ENCODE results near the gene ATP8B4.
"Not testable (repeated sequence)": the region's sequence is repeated elsewhere in the genome, so short reads cannot be mapped to it uniquely, and the experiment has no call there.

Gene ATP8B4, protein sequence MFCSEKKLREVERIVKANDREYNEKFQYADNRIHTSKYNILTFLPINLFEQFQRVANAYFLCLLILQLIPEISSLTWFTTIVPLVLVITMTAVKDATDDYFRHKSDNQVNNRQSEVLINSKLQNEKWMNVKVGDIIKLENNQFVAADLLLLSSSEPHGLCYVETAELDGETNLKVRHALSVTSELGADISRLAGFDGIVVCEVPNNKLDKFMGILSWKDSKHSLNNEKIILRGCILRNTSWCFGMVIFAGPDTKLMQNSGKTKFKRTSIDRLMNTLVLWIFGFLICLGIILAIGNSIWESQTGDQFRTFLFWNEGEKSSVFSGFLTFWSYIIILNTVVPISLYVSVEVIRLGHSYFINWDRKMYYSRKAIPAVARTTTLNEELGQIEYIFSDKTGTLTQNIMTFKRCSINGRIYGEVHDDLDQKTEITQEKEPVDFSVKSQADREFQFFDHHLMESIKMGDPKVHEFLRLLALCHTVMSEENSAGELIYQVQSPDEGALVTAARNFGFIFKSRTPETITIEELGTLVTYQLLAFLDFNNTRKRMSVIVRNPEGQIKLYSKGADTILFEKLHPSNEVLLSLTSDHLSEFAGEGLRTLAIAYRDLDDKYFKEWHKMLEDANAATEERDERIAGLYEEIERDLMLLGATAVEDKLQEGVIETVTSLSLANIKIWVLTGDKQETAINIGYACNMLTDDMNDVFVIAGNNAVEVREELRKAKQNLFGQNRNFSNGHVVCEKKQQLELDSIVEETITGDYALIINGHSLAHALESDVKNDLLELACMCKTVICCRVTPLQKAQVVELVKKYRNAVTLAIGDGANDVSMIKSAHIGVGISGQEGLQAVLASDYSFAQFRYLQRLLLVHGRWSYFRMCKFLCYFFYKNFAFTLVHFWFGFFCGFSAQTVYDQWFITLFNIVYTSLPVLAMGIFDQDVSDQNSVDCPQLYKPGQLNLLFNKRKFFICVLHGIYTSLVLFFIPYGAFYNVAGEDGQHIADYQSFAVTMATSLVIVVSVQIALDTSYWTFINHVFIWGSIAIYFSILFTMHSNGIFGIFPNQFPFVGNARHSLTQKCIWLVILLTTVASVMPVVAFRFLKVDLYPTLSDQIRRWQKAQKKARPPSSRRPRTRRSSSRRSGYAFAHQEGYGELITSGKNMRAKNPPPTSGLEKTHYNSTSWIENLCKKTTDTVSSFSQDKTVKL

GRCh38 chr15:50119063-50120040, at the start of gene ATP8B4:
TSS of gene ATP8B4 (minus strand) at chr15:50119233. CDS start at chr15:50106966, 12,267 bp downstream.
- no peak for DNase-seq

DNA sequence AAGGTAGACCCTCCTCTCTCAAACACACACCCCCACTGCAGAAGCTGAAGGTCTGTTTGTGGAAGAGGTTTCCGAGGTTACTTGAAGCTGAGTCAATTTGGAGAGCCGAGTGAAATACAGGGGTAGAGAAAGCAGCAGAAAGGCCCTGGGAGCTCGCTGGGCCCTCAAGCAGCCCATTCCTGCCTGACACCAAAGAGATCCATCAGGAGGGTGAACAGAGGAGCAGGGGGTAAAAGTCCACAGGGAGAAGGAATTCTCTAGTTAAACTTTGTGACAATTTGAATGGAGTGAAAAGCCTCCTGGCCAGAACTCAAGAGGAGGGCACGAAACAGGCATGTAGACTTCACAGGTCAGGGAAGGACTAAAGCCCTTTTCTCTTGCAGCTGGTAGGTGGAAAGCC, 49.3 kb upstream of the ATP8B4 start:
- DNase-seq, result no peak

DNA sequence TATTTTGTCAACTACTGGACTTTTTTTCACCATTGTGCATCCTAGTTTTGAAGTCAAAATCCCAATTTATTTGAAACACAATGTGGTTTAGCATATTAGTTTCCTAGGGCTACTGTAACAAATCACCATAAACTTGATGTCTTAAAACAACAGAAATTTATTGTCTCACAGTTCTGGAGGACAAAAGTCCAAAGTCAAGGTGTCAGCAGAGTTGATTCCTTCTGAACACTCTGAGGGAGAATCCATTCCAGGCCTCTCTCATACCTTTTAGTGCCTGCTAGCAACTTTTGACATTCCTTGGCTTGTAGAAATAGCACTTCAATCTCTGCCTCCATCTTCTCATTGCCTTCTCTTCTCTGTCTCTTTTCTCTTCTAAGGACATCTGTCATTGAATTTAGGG, 48.1 kb upstream of the ATP8B4 start:
- DNase-seq, result no peak

GRCh38 chr15:50166216-50166615, 47.2 kb upstream of the ATP8B4 start:
- DNase-seq, result no peak

GRCh38 chr15:50164458-50164857, 45.4 kb upstream of the ATP8B4 start:
- no peak for DNase-seq

GRCh38 chr15:50163719-50164410, 44.8 kb upstream of the ATP8B4 start:
- DNase-seq, result peak; percentile 40 to 43

DNA sequence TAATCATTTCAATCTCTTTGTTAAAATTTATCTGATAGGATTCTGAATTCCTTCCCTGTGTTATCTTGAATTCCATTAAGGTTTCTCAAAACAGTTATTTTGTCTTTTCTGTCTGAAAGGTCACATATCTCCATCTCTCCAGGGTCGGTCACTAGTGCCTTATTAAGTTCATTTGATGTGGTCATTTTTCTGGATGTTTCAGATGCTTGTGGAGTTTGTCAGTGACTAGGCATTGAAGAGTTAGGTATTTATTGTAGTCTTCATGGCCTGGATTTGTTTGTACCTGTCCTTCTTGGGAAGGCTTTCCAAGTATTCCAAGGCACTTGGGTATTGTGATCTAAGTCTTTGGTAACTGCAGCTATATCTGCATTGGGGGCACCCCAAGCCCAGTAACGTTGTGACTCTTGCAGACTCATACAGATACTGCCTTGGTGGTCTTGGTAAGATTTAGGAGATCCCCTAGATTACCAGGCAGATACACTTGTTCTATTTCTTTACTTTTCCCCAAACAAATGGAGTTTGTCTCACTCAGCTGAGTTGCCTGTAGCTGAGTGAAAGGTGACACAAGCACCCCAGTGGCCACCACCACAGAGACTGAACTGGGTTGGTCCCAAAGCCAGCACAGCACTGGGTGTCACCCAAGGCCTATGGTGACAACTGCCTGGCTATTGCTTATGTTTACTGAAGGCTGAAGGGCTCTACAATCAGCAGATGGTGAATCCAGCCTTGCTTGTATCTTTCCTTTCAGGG, 44.1 kb upstream of the ATP8B4 start:
- no peak for DNase-seq

DNA sequence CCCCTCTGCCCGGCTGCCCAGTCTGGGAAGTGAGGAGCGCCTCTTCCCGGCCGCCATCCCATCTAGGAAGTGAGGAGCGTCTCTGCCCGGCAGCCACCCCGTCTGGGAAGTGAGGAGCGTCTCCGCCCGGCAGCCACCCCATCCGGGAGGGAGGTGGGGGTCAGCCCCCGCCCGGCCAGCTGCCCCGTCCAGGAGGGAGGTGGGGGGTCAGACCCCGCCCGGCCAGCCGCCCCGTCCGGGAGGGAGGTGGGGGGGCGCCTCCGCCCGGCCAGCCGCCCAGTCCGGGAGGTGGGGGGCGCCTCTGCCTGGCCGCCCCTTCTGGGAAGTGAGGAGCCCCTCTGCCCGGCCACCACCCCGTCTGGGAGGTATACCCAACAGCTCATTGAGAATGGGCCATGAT, 39.2 kb upstream of the ATP8B4 start:
- DNase-seq, result not testable (repeated sequence)

DNA sequence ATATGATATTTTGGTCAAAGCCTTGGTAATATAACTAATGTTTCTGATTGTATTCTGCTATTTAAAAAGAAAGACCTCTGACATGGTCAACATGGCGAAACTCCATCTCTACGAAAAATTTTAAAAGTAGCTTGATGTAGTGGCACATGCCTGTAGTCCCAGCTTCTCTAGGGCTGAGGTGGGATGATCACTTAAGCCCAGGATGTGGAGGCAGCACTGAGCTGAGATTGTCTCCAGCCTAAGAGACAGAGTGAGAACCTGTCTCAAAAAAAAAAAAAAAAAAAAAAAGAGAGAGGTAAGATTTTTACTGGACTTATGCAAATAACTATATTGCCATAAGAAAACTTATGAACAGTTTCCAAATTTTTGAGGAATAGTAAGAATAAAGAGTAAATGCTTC, 32.4 kb upstream of the ATP8B4 start:
- DNase-seq, result no peak

GRCh38 chr15:50150851-50151250, 31.8 kb upstream of the ATP8B4 start:
- DNase-seq, result no peak

DNA sequence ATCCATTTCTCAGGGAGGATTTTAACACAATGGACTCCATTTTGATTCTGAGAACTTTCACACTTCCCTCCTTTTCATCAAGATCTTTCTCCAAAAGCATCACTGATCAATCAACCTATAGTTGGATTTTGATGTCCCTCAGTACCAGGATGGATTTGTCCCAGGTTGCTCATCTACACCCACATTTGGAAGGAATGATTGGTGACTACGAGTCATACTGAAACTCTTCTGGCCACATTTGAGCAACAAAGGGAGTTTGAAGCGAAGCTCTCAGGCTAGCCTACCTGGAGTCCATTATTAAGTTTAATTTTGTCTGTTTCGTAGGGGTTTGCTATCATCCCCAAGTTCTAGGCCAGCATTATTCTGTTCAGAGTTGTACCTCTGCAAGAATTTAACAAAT, 31.3 kb upstream of the ATP8B4 start:
- DNase-seq, result no peak

DNA sequence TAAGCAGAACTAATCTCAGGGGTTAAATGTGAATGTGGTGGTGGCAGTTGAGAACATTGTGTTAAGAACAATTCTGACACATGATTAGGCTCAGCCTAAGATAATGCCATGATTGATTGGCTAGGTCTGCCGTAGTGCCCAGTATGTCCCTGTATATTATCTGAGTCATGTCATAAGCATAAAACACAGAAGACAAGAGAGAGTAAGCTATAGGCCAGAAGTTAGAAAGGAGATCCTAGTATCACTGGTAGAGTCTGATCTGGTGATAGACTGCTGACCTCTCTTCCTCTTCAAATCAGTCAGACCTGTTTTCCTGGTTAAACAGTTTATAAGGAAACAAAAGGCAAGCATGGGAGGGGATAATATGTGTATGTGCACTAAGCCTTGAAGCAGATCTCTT, 30.1 kb upstream of the ATP8B4 start:
- no peak for DNase-seq

- DNase-seq, result no peak
Measured at GRCh38 chr15:50148362-50148963, 29.4 kb upstream of the ATP8B4 start.

GRCh38 chr15:50146632-50147031, 27.6 kb upstream of the ATP8B4 start:
- peak; percentile 41 to 42 for DNase-seq

- peak; percentile 61 to 84 for DNase-seq
Measured at GRCh38 chr15:50145451-50145872, 26.4 kb upstream of the ATP8B4 start.

DNA sequence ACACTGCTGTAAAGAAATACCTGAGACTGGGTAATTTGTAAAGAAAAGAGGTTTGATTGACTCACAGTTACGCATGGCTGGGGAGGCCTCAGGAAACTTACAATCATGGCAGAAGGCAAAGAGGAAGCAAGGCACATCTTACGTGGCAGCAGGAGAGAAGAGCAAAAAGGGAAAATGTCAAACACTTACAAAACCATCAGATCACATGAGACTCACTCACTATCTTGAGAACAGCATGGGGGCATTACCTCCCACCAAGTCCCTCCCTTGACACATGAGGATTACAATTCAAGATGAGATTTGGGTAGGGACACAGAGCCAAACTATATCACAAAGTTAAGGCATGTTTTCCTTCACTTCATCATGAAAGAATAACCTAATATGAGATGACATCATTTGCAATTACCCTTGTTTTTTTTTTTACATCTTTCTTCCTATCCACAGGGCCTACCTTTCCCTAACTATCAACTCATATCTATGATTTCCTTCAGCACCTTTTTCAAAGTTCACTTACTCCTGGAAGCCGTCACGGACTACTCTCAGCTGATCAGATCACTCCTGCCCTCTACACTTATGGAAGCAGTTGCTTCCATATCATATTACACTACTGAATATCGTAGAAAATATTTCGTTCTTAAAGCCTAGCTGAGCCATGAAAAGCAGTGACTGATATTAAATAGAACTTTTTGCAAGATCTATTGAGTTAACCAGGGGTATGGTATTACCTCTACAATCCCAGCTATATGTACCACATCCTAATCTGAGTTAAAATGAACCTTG, 25.5 kb upstream of the ATP8B4 start:
- DNase-seq, result no peak

DNA sequence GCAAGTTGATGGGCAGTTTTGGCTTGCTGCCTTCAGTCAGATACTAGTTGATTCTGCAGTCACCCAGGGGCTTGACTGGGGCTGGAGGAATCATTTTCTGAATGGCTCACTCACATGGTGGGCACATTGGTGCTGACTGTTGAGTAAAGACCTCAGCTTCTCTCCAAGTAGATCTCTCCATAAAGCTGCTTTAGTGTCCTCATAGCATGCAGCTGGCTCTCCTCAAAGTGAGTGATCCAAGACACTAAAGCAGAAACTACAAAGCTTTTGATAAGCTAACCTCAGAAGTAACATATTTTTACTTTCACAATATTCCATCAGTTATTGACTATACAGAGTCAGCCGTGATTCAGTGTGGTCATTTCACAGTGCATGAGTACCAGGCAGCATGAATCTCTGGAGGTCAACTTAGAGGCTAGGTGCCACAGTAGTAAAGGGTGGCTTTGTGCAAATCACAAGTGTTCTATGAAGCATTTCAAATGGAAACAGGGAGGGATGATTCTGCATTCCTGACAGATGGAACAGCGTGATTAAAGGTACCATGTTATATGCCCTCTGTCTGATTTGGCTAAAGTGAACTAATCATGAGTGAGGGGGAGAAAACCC, 24.3 kb upstream of the ATP8B4 start:
- no peak for DNase-seq

GRCh38 chr15:50141856-50142255, 22.8 kb upstream of the ATP8B4 start:
- DNase-seq, result no peak

- DNase-seq, result no peak
Measured at GRCh38 chr15:50140983-50141382, 21.9 kb upstream of the ATP8B4 start.
